GM12874 (cell line): ENCODE results near the gene DPP6.

Experiments used
- CTCF ChIP-seq: IDR thresholded peaks from 2 replicates; pipeline ENCODE4 v1.5.1; 2011; ENCODE audit warnings: low read depth, mild to moderate bottlenecking, control low read depth, low read length, moderate library complexity; ENCODE audit not compliant: insufficient read depth

The DPP6 gene

GRCh38 chr7:154372011-154372601 lies 319.9 kb downstream of the DPP6 start:
- no peak for TF ChIP-seq CTCF

- TF ChIP-seq CTCF, result no peak
Measured at GRCh38 chr7:154373956-154374355, 321.8 kb downstream of the DPP6 start.

- no peak for TF ChIP-seq CTCF
Measured at GRCh38 chr7:154375956-154376355, 323.8 kb downstream of the DPP6 start.

GRCh38 chr7:154380771-154381170 lies 328.6 kb downstream of the DPP6 start:
- no peak for TF ChIP-seq CTCF

- TF ChIP-seq CTCF, result no peak
Measured at GRCh38 chr7:154383045-154383444, 330.8 kb downstream of the DPP6 start.

- TF ChIP-seq CTCF, result no peak
Measured at GRCh38 chr7:154385214-154385613, 333.0 kb downstream of the DPP6 start.

GRCh38 chr7:154387252-154387651 lies 335.1 kb downstream of the DPP6 start:
- no peak for TF ChIP-seq CTCF
